Stimulated activated CD8-positive, alpha-beta memory T cell treated with anti-CD3 and anti-CD28 coated beads, Interleukin-15, amount 100 ng/mL, for 24 hours (primary cell): ENCODE measurements around the gene PCSK9.

ENCODE experiments used
- DNase-seq: peaks from one replicate; pipeline ENCODE4 v3.0.0-alpha.2; 2020; ENCODE audit warnings: low read depth

Gene PCSK9

GRCh38 chr1:55039342-55040082 lies at the start of gene PCSK9:
PCSK9 (plus strand) TSS chr1:55039548; CDS start chr1:55039838, 290 bp downstream.
- DNase-seq, result no peak

- DNase-seq, result no peak
These were observed 49.2 kb upstream of the PCSK9 start for GRCh38 chr1:54989968-54990810.

GRCh38 chr1:54990916-54991315 lies 48.4 kb upstream of the PCSK9 start:
- no peak for DNase-seq

GRCh38 chr1:54991939-54992338 lies 47.4 kb upstream of the PCSK9 start:
- no peak for DNase-seq

- no peak for DNase-seq
These were observed 46.2 kb upstream of the PCSK9 start for GRCh38 chr1:54993140-54993539.

GRCh38 chr1:54994355-54994990 lies 44.9 kb upstream of the PCSK9 start:
- DNase-seq, result no peak

GRCh38 chr1:54995013-54995760 lies 44.2 kb upstream of the PCSK9 start:
- DNase-seq, result no peak

GRCh38 chr1:54995835-54996234 lies 43.5 kb upstream of the PCSK9 start:
- no peak for DNase-seq

GRCh38 chr1:54996359-54996868 lies 42.9 kb upstream of the PCSK9 start:
- peak; percentile 79 for DNase-seq

- DNase-seq, result no peak
These were observed 42.3 kb upstream of the PCSK9 start for GRCh38 chr1:54996869-54997710.

- DNase-seq, result no peak
These were observed 41.7 kb upstream of the PCSK9 start for GRCh38 chr1:54997711-54997986.

- DNase-seq, result no peak
These were observed 41.2 kb upstream of the PCSK9 start for GRCh38 chr1:54998100-54998499.

GRCh38 chr1:54998677-54999076 lies 40.7 kb upstream of the PCSK9 start, which contains the start of gene BSND:
BSND (plus strand) TSS chr1:54998933; CDS start chr1:54999187, 254 bp downstream.
- DNase-seq, result no peak

- DNase-seq, result no peak
These were observed 39.0 kb upstream of the PCSK9 start for GRCh38 chr1:55000110-55001085.

GRCh38 chr1:55001311-55001710 lies 38.0 kb upstream of the PCSK9 start:
- no peak for DNase-seq

- DNase-seq, result no peak
These were observed 36.7 kb upstream of the PCSK9 start for GRCh38 chr1:55002686-55003085.

- no peak for DNase-seq
These were observed 33.8 kb upstream of the PCSK9 start for GRCh38 chr1:55005351-55006140.

GRCh38 chr1:55006931-55007330 lies 32.4 kb upstream of the PCSK9 start:
- DNase-seq, result no peak

GRCh38 chr1:55007625-55008024 lies 31.7 kb upstream of the PCSK9 start:
- no peak for DNase-seq
